HG03039 (cell line): Measurements from ENCODE around the gene MIB1.
"Not testable (repeated sequence)": the region's sequence is repeated elsewhere in the genome, so short reads cannot be mapped to it uniquely, and the experiment has no call there.

Source experiments
- ATAC-seq: cut with Tn5 transposase; IDR thresholded peaks from one replicate; pipeline ENCODE4 v1.9.1; 2021; ENCODE audit warnings: mild to moderate bottlenecking, moderate library complexity; ENCODE audit not compliant: unreplicated experiment

Gene MIB1

DNA sequence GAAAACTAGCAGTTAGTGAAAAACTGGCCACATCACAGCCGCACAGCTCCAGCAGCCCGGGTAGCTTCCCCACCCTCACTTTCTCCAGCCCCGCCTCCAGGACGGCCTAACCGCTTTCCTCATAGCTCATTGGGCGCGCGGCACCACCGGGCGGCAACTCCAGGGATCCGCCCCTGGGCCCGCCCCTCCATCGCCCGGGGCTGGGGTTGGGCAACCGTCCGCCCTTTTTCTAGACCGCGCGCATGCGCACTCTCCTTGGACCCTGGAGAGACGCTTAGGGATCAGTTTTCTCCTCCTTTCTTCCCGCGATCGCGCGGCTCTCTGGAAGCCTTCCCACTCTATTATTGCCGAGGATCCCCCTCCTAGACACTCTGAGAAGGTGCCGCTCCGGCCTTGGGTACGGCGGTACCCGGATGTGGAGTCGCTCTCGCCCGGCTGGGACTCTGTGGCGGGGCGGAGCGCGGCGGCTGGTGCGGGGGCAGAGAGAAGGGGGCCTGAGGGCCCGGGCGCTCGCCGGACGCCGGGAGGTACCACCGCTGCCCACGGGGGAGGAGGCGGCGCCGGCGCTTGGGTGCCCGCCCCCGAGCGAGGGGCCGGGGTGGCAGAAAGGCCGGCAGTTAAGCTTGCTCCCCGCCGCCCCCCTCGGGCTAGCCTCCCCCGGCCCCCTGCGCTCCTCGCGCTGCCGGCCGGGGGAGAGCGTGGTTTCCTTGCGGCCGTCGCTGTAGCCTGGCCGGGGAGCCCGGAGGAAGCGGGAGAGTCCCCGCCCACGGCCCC, at the start of gene MIB1:
TSS of gene MIB1 (plus strand) at position 255 of the 774 bp plus-strand sequence. CDS start 792 bp downstream, outside the sequence.
- peak; percentile 96 for ATAC-seq

- no peak for ATAC-seq
These were observed 47.3 kb upstream of the MIB1 start for GRCh38 chr18:21693322-21693721.

DNA sequence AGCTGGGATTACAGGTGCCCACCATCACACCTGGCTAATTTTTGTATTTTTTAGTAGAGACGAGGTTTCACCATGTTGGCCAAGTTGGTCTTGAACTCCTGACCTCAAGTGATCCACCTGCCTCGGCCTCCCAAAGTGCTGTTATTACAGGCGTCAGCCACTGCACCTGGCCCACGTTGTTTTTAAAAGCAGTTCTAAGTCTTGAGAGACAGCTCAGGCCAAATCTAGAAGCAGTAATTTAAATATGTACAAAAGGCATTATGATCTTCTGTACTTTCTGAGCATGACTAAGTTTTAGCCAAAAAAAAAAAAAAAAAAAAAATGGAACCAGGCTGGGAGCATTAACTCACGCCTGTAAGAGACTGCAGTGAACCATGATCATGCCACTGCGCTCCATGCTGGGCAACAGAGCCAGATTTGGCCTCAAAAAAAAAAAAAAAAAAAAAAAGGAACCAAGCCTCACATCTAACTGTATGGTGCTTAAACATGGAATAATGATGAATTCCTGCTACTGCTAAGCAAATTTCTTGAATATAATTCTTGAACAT, 40.0 kb upstream of the MIB1 start:
- ATAC-seq, result no peak

- no peak for ATAC-seq
These were observed 39.0 kb upstream of the MIB1 start for GRCh38 chr18:21701621-21702020.

GRCh38 chr18:21702602-21703001, 38.0 kb upstream of the MIB1 start:
- ATAC-seq, result no peak

DNA sequence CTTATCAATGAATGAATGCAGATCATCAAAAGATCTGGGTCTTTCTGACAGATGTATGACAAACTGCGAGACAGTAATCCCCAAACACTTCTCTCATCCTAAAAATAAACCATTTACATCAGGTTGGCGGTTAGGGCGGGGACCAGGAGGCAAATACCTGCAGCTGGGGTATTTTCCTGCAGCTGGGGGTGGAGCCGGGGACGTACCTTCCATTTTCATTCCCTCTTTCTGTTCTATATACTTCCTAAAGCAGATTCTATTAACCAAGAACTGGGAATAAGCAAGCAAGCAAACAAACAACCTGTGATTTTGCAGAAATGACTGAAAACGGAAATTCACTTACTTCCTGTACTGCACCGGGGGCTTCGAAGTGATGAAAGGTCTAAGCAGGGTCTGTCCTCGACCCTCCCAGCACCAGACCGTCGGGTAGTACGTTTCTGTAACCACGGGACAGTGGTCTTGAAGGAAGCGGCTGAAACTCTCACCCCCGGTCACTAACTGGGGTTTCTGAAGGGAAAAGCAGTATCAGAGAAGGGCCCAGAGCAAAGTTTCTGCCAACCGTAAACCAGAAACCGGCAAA, 37.3 kb upstream of the MIB1 start:
- no peak for ATAC-seq

DNA sequence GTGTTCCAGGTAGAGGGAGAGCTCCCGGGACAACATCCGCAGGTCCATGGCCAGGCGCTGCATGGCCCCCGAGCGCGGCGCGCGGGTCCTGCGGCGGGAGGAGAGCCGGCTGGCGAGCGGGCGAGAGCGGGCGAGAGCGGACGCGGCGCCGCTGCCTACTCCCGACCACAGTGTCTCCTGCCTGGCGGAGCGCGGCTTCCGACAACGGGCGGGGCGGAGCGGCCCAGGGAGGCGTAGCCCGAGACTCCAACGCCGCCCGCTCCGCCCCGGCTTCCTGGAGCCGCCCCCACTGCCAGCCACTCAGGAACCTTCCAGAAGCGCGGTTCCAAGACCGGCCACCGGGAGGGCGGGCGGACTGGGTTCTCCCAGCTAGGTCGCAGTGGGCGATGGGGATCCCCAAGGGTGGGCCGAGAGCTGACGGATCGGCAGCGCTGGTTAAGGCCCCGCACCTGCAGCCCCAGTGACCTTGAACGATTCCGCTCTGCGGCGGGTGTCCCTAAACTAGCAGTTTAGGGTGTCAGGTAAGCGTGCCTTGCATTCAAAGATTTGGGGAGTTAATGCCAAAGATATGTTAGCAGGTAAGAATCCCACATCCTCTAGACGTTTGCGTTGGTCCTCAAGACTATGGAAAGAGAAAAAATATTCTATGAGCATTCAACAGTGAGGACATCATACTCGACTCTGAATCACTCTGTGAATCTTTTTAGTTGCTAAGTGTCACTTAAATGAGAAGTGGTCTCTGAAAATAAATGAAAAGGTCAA, 35.8 kb upstream of the MIB1 start, which contains the start of gene ABHD3:
TSS of gene ABHD3 (minus strand) at position 172 of the 762 bp plus-strand sequence. CDS start at position 63, 109 bp downstream.
- ATAC-seq, result peak; percentile 92

- no peak for ATAC-seq
These were observed 34.2 kb upstream of the MIB1 start for GRCh38 chr18:21706386-21706865.

GRCh38 chr18:21707130-21707529, 33.5 kb upstream of the MIB1 start:
- not testable (repeated sequence) for ATAC-seq

- ATAC-seq, result peak; percentile 82
These were observed 26.1 kb upstream of the MIB1 start for GRCh38 chr18:21714474-21714873.

DNA sequence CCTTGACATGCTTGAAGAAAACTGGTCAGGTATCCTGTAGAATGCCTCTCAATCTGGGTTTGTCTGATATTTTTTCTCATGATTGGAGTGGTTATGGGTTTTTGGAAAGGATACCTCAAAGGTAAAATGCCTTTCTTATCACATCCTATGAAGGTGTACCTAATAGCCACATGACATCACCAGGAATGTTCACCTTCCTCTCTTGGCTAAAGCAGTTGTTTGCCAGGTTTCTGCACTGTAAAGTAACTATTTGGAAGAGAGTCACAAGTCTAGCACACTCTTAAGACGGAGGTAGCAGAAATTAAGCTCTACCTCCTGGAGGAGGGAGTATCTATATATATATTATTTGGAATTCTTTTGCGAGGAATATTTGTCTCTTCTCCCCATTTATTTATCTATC, 17.9 kb upstream of the MIB1 start:
- ATAC-seq, result no peak

DNA sequence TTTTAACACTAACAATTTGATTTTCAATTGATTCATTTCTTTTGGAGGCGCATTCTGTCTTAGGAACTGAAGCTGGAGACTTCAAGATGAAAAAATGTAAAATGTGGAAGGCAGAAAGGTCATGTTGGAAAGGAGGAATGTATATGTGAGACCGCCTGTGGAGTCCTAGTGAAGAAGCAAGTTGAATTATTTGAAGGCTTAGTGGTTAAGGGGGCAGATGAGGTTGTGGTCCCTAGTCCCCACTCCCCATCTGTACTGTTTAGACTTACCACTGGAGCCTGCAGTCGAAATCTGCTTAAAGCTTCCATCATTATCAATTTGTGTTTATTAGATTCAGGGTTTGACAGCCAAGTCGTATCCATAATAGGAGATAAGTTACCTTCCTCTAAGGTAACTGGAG, 15.4 kb upstream of the MIB1 start:
- ATAC-seq, result no peak

DNA sequence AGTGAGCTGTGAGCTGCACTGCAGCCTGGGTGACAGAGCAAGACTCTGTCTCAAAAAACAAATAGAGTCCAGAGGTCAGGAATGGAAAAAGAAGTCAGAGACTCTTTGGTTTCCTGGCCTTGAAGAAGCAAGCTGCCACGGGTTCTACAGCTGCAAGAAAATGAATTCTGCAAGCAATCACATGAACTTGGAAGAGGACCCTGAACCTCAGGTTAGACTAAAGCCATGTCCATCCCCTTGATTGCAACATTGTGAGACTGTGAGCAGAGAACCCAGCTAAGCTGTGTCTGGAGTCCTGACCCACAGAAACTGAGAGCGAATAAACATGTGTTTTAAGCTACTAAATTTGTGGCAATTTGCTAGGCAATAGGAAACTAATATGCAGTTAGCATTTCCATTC, 12.9 kb upstream of the MIB1 start:
- ATAC-seq, result no peak

- ATAC-seq, result no peak
These were observed 7.6 kb upstream of the MIB1 start for GRCh38 chr18:21733011-21733410.

DNA sequence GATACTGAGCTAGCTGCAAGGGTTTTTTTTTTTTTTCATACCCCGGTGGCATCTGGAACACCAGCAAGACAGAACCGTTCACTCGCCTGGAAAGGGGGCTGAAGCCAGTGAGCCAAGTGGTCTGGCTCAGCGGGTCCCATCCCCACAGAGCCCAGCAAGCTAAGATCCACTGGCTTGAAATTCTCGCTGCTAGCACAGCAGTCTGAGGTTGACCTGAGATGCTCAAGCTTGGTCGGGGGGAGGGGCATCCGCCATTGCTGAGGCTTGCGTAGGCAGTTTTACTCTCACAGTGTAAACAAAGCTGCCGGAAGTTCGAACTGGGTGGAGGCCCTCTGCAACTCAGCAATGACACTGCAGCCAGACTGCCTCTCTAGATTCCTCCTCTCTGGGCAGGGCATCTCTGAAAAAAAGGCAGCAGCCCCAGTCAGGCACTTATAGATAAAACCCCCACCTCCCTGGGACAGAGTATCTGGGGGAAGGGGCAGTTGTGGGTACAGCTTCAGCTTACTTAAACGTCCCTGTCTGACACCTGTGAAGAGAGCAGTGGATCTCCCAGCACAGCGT, 5.1 kb upstream of the MIB1 start:
- ATAC-seq, result no peak

GRCh38 chr18:21736926-21737325, 3.7 kb upstream of the MIB1 start:
- ATAC-seq, result not testable (repeated sequence)

DNA sequence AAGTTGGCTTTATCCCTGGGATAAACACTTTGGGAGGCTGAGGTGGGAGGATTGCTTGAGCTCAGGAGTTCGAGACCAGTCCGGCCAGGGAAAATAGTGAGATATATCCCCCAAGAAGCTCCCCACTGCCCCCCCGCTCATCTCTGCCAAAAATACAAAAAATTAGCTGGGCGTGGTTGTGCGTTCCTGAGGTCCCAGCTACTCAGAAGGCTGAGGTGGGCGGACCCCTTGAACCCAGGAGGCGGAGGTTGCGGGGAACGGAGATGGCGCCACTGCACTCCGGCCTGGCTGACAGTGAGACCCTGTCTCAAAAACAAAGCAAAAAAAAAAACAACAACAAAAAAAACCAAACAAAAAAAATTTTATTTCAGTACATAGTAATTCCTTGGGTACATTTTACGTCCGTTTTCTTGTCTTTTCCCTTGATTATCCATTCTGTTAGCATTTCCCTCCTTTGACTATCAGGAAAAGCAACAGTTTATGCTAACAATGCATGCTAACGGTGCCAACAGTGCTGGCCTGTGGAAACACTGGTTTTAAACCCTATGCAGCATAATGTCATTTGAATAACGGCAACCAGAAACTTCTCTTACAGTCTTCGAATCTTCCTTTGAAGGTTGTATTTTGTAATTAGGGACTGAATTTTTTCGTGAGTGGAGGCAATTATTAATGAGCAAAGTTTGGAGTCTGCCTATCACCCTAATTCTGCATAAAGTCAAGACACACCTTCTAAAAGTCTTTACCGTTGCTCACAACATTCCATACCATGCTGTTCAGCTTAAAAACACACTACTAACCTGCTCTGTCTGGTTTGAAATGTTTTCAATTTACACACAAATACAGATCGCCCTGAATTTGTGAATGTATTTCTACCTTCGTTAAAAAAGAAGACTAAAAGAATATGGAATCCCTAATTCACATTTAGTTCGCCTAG, 721 bp upstream of the MIB1 start:
- ATAC-seq, result peak; percentile 2

DNA sequence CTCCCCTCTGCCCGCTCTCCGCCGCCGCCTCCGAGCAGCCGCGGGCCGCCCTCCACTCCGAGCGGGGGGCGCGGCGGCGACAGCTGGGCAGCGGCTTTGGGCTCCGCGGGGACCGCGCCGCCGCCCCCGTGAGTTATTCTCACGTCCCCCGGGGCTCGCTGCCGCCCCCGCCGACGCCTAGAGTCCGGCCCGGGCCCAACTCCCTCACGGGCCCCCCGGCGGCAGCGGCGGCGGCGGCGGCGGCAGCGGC, 645 bp downstream of the MIB1 start:
- no peak for ATAC-seq

DNA sequence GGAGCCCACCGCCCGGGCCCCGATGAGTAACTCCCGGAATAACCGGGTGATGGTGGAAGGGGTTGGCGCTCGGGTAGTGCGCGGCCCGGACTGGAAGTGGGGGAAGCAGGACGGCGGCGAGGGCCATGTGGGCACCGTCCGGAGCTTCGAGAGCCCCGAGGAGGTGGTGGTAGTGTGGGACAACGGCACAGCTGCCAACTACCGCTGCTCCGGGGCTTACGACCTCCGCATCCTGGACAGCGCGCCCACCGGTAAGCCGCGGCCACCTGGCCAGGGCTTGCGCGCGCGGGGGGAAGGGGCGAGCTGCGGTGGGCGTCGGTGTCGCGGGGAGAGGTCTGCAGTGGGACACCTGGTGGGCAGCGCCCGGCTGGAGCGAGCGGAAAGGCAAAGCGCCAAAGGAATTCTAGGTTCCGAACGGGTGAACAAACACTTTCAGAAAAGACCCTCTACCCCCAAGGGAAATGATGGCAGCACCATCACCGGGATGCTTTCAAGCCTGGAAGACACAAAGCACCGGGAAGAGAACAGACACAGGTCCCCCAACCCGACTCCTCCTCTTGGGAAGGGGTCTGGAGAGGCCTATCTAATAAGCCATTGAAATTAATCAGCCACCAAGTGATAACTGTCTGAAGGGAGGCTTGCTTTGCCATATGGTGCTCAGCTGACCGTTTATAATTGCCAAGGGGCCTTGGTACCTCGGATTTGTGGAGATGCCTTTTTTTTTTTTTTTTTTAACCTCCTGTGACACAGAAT, 1.1 kb downstream of the MIB1 start:
- ATAC-seq, result peak; percentile 21

GRCh38 chr18:21742315-21742687, 1.7 kb downstream of the MIB1 start:
- no peak for ATAC-seq
